ENCODE measurements around the gene RALGAPA2.

RALGAPA2 gene

GRCh38 chr20:20368418-20369249 lies 343.8 kb downstream of the RALGAPA2 start:
- TF ChIP-seq CTCF (conservative IDR thresholded peaks at IDR 0.05; ENCODE audit: control insufficient read depth, insufficient read depth, low read depth, low read length), result no peak
- peak; percentile 7 for DNase-seq (ENCODE audit: low read depth)
- H3K4me3 ChIP-seq (ENCODE audit: control insufficient read depth, low read depth, low read length), result no peak overlapping the region

GRCh38 chr20:20367575-20368417 lies 344.6 kb downstream of the RALGAPA2 start, which contains the start of gene INSM1:
Gene INSM1 (plus strand): TSS chr20:20368104. CDS start chr20:20368268, 164 bp downstream.
- DNase-seq (ENCODE audit: low read depth), result no peak
- no peak for TF ChIP-seq CTCF (conservative IDR thresholded peaks at IDR 0.05; ENCODE audit: control insufficient read depth, insufficient read depth, low read depth, low read length)
- H3K4me3 ChIP-seq (ENCODE audit: control insufficient read depth, low read depth, low read length), result no peak within 1 kb of the TSS

GRCh38 chr20:20366876-20367574 lies 345.4 kb downstream of the RALGAPA2 start:
- DNase-seq (ENCODE audit: low read depth), result no peak
- TF ChIP-seq CTCF (conservative IDR thresholded peaks at IDR 0.05; ENCODE audit: control insufficient read depth, insufficient read depth, low read depth, low read length), result no peak
- no peak overlapping the region for H3K4me3 ChIP-seq (ENCODE audit: control insufficient read depth, low read depth, low read length)

GRCh38 chr20:20366551-20366875 lies 345.9 kb downstream of the RALGAPA2 start:
- no peak overlapping the region for H3K4me3 ChIP-seq (ENCODE audit: control insufficient read depth, low read depth, low read length)
- TF ChIP-seq CTCF (conservative IDR thresholded peaks at IDR 0.05; ENCODE audit: control insufficient read depth, insufficient read depth, low read depth, low read length), result no peak
- DNase-seq (ENCODE audit: low read depth), result no peak

GRCh38 chr20:20365480-20366161 lies 346.8 kb downstream of the RALGAPA2 start:
- no peak for DNase-seq (ENCODE audit: low read depth)
- H3K4me3 ChIP-seq (ENCODE audit: control insufficient read depth, low read depth, low read length), result no peak overlapping the region
- no peak for TF ChIP-seq CTCF (conservative IDR thresholded peaks at IDR 0.05; ENCODE audit: control insufficient read depth, insufficient read depth, low read depth, low read length)

Data from fibroblast of mammary gland (primary cell).